NCI-H774 (cell line): Measurements from ENCODE around the gene CDC20.

Experiments used
- DNase-seq: peaks from one replicate; lab custom pipeline; 2025; lab: John Stamatoyannopoulos, UW

CDC20 gene

DNA sequence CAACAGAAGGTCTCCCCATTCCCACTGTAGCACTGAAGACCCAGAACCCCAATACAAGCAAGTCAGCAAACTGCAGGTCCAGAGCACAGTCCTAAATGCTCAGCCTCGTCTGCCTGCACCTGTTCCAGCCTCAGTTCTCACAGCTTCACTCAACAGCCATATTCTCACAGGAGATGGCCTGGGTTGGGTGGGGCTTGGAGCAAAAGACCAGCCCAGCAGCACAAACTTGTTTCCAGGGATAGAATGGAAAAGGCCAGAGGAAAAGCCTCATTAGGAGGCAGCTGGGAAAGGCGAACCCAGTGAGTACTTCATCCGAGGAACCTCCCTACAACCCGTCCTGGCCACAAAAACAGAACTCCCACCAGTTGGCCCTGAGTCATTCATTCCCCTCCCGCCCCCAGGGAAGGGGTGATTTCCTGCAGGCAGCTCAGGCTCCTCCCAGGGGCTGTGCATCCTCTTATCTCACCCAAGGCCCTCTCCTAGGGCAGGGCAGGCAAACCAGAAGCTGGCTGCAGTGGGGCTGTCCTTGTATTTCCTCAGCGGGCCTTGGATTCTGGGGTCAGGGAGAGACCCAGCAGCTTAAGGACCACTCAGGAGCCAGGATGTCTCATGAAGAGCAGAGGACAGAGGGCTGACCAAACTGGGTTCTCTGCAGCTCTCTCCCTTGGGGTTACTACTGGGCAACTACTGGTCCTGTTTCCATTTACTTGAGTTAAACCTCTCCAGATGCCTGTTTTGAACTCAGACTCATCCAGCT lies 28.6 kb upstream of the CDC20 start:
- no peak for DNase-seq

DNA sequence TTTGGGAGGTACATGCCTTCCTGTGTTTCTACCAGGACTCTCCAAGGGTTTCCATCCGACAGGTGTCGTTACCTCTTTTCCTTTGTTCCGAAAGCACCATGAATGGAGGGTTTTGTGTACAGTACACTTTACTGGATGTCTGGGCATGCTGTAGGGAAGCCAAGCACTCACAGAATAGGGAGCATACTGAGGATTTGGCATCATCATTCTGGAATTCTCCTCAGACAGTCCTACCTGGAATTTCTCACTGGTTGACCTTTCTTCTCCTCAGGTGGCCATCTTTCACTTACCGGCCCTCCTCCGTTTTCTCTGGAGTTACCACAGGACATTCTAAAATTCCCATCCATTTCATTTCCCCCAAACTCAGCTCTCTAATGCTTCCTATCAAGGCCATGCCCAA lies 27.1 kb upstream of the CDC20 start:
- peak; percentile 69 for DNase-seq

DNA sequence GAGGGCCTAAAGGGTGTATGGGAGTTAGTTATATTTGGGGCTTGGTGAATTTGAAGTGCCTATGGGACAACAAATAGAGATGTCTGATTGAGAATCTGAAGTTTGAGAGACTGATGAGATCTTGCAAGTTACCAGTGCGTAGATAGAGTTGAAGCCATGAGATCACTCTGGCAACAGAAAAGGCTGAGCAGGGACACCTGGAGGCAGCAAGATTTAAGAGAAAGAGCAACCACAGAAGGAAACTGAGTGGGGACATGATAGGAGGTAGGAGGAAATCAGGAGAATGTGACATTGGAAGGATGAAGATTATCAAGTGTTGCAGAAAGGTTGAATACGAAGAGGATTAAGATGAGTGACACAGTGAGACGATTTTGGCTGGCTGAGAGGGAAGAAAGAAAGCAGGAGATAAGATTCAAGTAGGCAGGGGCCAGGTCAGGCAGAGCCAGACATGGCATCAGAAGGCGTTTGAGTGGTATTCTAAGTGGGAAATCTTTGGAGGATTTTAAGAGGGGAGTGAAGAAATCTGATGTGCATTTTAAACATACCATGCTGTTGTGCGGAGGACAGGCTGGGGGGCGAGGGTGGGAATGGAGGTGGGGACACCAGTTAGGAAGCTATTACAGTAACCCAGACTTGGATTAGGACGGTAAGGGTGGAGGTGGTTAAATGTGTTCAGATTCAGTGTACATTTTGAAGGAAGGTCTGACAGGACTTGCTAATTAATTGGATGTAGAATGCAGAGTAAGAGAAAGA lies 24.2 kb upstream of the CDC20 start:
- no peak for DNase-seq

DNA sequence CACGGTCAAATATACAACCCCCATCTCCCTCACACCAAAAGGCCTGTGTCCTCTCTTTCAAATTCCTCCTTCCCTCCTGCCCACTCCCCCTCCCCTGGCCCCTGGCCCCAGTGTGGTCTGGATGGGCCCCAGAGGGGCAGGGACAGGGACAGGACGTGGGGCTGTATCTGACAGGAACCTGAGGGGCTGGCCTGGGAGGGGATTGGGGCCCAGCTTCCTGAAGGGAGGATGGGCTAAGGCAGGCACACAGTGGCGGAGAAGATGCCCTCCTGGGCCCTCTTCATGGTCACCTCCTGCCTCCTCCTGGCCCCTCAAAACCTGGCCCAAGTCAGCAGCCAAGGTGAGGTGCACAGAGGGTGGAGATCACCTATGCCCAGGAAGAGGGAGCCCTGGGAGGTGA lies 21.2 kb upstream of the CDC20 start, which contains the start of gene MPL:
Gene MPL, plus strand, starts transcription at position 231 of the 400 bp plus-strand sequence. Its CDS starts 31 bp downstream, at position 262.
- no peak for DNase-seq

DNA sequence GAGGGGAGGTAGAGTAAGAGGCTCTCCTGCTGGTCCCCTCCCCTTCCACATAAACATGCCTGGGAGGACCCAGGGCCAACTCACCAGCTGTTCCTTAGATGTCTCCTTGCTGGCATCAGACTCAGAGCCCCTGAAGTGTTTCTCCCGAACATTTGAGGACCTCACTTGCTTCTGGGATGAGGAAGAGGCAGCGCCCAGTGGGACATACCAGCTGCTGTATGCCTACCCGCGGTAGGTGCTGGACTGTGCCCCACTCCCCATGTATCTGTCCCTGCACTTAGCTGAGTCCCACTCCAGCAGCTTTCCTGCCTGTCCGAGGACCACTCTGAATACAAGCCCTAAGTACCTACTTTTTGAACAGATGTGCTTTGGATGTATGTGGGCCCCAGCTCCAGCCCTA lies 20.8 kb upstream of the CDC20 start:
- no peak for DNase-seq

DNA sequence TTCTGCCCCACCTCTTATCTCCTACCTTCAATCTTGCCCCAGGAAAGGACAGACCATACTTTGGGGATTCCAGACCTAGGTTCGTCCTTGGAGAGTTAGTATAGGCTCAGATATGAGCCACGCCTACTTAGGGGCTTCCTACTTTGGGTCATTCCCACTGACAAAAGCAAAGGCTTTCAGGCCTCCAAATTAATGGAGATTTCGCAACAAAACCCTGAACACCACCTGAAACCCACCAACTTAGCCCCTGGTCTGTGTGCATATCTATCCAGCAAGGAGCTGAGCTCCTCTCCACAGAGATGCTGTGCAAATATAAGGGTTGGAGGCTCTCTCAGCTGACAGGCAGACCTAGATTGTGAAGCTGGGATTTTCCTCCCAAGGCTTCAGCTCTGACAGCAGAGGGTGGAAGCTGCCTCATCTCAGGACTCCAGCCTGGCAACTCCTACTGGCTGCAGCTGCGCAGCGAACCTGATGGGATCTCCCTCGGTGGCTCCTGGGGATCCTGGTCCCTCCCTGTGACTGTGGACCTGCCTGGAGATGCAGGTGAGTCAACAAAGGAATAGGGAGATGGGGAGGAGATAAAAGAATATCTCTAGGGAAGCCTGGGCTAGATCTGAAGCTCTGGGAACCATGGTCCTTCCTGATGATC lies 19.1 kb upstream of the CDC20 start:
- DNase-seq, result no peak

DNA sequence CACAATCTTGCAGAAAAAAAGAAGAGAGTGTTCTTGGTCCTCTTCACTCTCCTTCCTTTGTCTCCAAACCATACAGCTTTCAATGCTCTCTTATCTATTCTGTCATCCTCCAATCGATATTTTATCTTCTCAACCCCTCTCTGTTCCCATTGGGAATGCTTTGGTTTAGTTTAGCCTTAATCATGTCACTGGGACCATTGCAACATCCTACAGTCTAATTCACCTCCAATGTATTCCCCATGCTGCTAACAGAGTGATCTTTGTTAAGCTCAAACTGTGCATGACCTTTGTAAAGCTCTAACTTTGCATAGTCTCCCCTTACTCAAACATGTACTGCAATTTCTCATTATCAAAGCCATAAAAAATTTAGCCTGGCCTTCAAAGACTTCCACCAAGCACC lies 18.2 kb upstream of the CDC20 start:
- no peak for DNase-seq

DNA sequence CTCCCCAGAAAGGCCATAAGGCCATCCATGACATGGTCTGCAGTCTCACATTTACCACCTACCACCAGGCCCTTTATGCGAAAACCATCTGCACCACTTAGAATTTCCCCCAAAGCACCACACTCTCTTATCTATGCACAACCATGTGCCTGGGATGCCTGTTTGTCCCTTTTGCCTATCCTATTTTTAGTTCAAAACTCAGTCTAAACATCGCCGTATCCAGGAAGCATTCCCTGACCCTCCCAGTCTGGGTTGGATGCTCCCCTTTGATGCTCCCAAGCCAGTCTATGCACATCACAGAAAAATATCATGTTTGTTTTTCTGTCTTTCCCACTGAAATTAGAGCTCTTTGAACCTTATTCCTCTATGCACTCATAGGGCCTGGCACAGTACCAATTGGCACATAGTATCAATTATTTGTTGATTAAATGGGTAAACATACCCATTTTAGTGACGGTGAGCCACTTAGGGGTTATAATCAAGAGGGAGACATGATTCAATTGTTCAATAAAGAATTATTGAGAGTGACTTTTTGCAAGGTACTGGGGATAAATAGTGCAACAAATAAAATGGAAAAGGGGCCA lies 14.4 kb upstream of the CDC20 start:
- DNase-seq, result no peak

DNA sequence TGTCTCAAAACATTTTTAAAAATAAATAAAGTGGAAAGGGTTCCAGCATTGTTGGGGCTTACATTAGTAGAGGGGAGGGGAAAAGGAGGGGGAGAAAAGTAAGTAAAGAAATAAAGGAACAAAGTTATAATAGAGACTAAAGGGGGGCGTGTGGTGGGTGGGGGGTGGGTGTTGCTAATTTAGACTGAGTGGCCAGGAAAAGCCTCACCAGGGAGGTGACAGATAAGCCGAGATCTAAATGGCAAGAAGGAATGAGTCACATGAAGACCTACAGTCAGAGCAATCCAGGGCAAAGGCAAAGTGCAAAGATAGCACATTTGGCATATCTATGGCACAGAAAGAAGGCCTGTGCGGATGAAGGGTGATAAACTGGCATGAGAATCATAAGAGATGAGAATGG lies 13.7 kb upstream of the CDC20 start:
- DNase-seq, result no peak

DNA sequence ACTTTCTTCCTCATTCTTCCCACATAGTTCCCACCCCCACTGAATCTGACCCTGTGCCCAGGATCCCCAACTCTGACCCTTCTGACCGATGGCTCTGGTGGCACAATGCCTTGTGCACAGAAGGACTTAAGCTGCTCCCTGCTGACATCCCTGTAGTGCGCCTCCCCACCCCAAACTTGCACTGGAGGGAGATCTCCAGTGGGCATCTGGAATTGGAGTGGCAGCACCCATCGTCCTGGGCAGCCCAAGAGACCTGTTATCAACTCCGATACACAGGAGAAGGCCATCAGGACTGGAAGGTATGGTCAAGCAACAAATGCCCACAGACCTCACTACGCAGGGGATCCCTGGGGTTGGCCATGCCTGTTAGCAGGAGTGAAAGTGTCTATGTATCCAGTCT lies 12.1 kb upstream of the CDC20 start:
- no peak for DNase-seq

DNA sequence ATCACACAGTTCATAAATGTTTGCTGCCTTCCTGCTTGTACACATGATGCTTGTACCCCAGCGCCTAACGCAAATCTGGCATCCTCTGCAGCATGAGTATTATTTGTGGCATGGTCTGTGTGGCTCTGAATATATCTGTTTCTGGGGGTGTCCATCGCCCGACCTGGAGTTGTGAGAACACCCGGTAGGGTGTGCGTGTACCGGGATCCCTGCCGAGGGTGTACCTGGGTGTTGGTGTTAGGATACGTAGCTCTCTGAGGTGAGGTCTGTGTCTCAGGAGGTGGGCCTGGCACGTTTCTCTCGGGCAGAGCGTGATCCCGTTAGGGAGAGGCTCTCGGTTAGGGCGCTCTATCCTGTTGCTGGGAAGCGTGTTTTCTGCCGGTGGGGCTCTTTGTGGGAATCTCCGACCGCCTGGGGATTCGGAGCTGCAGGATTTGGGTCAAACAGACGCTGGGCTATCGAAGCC lies 10.4 kb upstream of the CDC20 start:
- peak; percentile 89 for DNase-seq

DNA sequence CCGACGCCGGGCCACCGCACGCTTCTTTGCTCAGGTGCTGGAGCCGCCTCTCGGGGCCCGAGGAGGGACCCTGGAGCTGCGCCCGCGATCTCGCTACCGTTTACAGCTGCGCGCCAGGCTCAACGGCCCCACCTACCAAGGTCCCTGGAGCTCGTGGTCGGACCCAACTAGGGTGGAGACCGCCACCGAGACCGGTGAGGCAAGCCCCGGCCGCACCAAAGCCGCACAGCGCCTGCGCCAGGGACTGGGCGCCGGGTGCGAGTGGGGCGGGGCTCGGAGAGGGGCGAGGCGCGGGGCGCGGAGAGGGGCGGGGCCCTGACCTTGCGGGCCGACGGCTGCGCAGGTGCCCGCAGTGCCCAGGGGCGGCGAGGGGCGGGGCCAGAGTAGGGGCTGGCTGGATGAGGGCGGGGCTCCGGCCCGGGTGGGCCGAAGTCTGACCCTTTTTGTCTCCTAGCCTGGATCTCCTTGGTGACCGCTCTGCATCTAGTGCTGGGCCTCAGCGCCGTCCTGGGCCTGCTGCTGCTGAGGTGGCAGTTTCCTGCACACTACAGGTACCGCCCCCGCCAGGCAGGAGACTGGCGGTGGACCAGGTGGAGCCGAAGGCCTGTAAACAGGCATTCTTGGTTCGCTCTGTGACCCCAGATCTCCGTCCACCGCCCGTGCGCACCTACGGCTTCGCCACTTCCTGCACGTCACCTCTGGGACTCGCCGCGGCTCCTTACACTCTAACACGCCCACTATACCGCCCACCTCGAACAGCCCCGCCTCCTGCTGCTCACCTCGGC lies 9.8 kb upstream of the CDC20 start:
- peak; percentile 98 for DNase-seq

DNA sequence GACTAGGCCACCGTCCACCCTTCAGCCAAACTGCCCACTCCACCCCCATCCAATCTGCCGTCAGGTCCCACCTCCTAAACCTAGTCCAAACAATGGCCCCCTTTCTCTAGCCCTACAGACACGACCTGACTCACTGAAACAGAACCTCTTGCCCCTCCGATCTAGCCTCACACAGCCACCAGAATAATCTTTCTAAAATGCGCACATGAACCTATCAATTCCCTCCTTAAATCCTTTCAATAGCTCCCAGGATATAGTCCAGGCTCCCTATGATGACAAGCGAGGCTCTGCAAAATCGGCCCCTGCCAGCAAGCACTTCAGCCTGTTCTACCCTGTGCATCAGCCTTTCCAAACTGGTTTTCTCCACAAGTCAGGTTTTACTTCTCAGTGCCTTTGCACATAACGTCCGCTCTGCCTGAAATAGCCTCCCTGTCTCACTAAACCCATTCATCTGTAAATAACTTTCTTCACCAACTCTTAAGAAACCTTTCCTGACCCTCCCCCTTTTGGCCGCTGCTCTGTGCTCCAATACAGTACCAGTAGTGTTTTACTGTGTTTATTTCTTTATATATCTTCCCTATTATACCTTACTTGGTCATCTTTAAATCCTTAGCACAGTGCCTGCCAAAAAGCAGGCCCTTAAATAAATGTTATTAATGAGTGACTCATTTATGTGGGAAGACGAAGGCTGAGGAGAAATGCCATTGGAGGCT lies 9.0 kb upstream of the CDC20 start:
- no peak for DNase-seq

DNA sequence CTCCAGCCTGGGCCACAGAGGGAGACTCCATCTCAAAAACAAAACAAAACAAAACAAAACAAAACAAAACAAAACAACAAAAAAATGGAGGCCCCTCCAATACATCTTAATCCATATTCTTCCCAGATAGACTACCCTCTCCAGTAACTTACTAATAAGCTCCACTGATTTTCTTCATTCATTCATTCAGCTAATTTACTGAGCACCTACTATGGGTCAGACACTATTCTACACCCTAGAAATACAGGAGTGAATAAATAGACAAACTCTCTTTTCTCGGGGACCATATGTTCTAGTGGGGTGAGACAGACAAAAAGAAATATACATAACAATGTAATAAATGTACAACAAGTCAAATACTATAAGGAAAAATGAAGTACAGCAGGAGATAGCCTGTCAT lies 7.8 kb upstream of the CDC20 start:
- DNase-seq, result no peak

DNA sequence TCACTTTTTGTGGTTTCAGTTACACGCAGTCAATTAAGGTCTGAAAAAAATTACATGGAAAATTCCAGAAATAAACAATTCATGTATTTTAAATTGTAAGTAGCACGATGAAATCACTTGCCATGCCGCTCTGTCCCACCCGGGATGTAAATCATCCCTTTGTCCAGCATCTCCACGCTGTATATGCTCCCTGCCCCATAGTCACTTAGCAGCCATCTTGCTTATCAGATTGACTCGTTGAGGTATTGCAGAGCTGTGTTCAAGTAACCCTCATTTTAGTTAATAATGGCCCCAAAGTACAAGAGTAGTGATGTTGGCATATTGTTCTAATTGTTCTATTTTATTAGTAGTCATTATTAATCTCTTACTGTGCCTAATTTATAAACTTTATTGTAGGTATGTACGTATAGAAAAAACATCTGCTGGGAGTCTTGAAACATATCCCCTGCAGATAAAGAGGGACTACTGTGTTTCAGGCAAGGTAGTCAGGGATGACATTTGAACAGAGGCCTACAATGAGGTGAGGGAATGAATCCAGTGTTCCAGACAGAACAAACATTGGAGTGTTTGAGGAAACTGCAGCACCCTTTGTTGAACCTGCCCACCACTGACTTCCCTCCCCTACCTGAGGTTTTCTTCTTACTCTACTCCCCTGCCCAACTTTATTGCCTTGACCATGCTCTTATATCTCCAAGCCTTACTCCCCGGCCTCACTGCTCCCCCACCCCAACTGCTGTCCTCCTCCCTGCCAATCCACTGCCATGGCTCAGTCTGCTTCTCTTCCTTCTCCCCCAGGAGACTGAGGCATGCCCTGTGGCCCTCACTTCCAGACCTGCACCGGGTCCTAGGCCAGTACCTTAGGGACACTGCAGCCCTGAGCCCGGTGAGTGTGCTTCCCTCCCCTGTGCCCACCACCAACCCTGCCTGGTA lies 7.1 kb upstream of the CDC20 start:
- no peak for DNase-seq

DNA sequence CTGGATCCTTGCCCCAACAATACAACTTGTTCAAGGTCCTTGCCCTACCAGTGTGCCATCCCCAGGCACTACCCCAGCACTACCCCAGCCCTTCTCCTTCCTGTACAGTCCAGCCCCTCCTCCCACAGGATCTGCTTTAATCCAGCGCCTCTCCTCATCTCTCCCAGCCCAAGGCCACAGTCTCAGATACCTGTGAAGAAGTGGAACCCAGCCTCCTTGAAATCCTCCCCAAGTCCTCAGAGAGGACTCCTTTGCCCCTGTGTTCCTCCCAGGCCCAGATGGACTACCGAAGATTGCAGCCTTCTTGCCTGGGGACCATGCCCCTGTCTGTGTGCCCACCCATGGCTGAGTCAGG lies 6.5 kb upstream of the CDC20 start:
- DNase-seq, result no peak

DNA sequence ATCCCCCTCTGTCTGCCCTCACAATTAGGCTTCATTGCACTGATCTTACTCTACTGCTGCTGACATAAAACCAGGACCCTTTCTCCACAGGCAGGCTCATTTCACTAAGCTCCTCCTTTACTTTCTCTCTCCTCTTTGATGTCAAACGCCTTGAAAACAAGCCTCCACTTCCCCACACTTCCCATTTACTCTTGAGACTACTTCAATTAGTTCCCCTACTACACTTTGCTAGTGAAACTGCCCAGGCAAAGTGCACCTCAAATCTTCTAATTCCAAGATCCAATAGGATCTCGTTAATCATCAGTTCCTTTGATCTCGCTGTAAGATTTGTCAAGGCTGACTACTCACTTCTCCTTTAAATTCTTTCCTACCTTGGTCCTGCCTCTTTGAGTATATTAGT lies 5.9 kb upstream of the CDC20 start:
- DNase-seq, result no peak

DNA sequence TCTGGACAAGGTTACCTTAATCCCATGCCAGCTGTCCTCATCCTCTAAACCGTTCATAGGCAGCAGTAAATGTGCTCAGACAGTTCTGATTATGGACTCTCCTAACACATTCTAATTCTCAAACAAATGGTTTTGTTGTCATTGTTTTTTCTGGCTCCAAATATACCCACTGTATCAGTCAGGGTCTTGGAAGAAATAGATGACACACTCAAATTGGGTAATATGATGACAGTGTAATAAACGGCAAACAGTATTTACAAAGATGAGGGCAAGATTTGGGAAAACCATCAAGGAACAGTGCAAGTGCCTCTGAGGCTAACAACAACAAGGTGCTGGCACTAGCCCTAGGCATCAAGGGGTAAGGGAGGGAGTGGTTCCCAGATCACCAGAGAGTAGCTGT lies 4.3 kb upstream of the CDC20 start:
- no peak for DNase-seq

DNA sequence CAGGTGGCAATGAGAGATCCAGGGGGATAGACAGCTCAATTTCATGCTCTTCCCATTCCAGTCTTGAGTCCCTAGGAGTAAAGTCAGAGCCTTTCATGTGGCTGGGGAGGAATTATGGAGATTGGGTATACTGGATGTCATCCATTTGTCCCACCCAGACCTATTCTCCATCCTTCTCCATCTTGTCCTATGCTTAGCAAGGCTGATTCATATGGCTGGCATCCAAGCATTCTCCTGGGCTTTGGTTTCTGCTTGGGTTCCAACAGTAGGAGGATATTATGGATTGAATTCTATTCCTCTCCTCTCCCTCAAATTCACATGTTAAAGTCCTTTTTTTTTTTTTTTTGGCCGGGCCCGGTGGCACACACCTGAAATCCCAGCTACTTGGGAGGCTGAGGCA lies 3.8 kb upstream of the CDC20 start:
- no peak for DNase-seq

DNA sequence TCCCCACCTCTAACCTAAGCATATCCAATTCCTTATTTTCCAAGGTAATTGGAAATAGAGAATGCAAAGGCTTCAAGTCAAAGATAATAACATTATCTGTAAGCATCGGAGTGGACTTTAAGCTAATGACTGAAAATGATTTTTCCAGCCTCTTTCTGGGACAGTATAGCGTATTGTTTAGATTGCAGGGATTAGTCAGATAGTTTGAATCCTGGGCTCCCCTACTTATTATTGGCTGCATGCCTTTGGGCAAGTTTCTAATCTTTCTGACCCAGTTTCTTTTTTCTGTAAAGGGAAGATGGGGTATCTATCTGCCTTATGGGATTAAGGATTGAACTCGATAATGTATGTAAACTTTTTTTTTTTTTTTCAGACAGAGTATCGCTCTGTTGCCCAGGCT lies 1.5 kb upstream of the CDC20 start:
- DNase-seq, result no peak
